A673 (cell line): ENCODE measurements around the gene PPT1. TPM values are rescaled to one million over a fixed set of nuclear protein-coding genes. Genes with fewer than 3 reads are reported as not detected.

Experiments used
- BruUV-seq: library from RNA; stranded (reverse); fragments of 400-500 nt; replicated peaks from 2 replicates; lab custom pipeline; 2021; lab: Mats Ljungman, UMichigan
- CTCF ChIA-PET: fragments of 300-600 bp; sonication (Branson Sonifier 250); formaldehyde crosslinking; loops from one replicate; lab custom pipeline; 2022; ENCODE audit warnings: antibody characterized with exemption; lab: Charles Lee
- POLR2A ChIA-PET: fragments of 300-600 bp; sonication (Branson Sonifier 250); formaldehyde crosslinking; loops from one replicate; lab custom pipeline; 2022; ENCODE audit warnings: antibody characterized with exemption; ENCODE audit not compliant: low non-redundant PET; lab: Charles Lee
- DNase-seq: peaks from one replicate; pipeline ENCODE4 v3.0.0-alpha.2; 2015; ENCODE audit warnings: low spot score
- H3K27ac ChIP-seq: fragments of 200-600 bp; sonication (generic); 2 replicates; pipeline ENCODE4 v1.5.1; 2016; ENCODE audit warnings: mixed run types, low read depth, mild to moderate bottlenecking, mixed read lengths, antibody characterized with exemption, low read length; ENCODE audit not compliant: poor library complexity, severe bottlenecking
- H3K27me3 ChIP-seq: fragments of 200-600 bp; sonication (generic); replicated peaks from 2 replicates; pipeline ENCODE4 v1.6.1; 2017; ENCODE audit warnings: mixed run types, low read depth, mild to moderate bottlenecking, mixed read lengths, antibody characterized with exemption, low read length; ENCODE audit not compliant: insufficient read depth, poor library complexity
- H3K36me3 ChIP-seq: fragments of 200-600 bp; sonication (generic); 2 replicates; pipeline ENCODE4 v1.6.1; 2016; ENCODE audit warnings: mixed run types, mild to moderate bottlenecking, mixed read lengths, antibody characterized with exemption, low read length; ENCODE audit not compliant: insufficient read depth, poor library complexity, severe bottlenecking
- H3K4me1 ChIP-seq: fragments of 200-600 bp; sonication (generic); 2 replicates; pipeline ENCODE4 v1.6.1; 2017; ENCODE audit warnings: mixed run types, mild to moderate bottlenecking, mixed read lengths, antibody characterized with exemption, low read length; ENCODE audit not compliant: insufficient read depth, poor library complexity, severe bottlenecking
- H3K4me3 ChIP-seq: fragments of 200-600 bp; sonication (generic); 2 replicates; pipeline ENCODE4 v1.5.1; 2016; ENCODE audit warnings: low read depth, mixed run types, mild to moderate bottlenecking, mixed read lengths, low read length; ENCODE audit not compliant: poor library complexity, severe bottlenecking
- H3K9me3 ChIP-seq: fragments of 200-600 bp; sonication (generic); 2 replicates; pipeline ENCODE4 v1.6.1; 2016; ENCODE audit warnings: mixed run types, low read depth, mild to moderate bottlenecking, mixed read lengths, antibody characterized with exemption, low read length; ENCODE audit not compliant: poor library complexity, severe bottlenecking
- CTCF ChIP-seq: fragments of 300-800, 200-600 bp; sonication (generic); conservative IDR thresholded peaks from 2 replicates; pipeline ENCODE4 v1.5.1; 2017; ENCODE audit warnings: low read depth, mild to moderate bottlenecking, antibody characterized with exemption, low read length, moderate library complexity, mixed read lengths
- EZH2 ChIP-seq: fragments of 200-600 bp; sonication (generic); IDR thresholded peaks from 2 replicates; pipeline ENCODE4 v1.6.1; 2017; ENCODE audit warnings: borderline replicate concordance, low read depth, mild to moderate bottlenecking, mixed read lengths, antibody characterized with exemption, low read length; ENCODE audit not compliant: poor library complexity, severe bottlenecking
- intact Hi-C: fragments of 100-400 bp; cut with micrococcal nuclease; formaldehyde crosslinking; loops from one replicate; pipeline ENCODE4 v1.10.0; 2022; ENCODE audit not compliant: unreplicated experiment
- total RNA-seq: library from RNA; stranded (reverse); gene quantifications from 2 replicates; pipeline ENCODE4 v1.2.3, GENCODE V29; 2021

The PPT1 gene
- total RNA-seq, 1 experiment from 2014 or later: 76.3 TPM

GRCh38 chr1:40024671-40025070 lies 72.4 kb downstream of the PPT1 start:
- no TSS peak for BruUV-seq
- Histone ChIP-seq H3K4me3 (no peak overlapping the region), H3K4me1 (no peaks in the 10 kb centered on the region), H3K27me3 (no peaks in the 10 kb centered on the region), H3K36me3 (no peaks in the 10 kb centered on the region), H3K9me3 (peaks cover 9% of the 10 kb centered on the region), H3K27ac (no peak overlapping the region)
- POLR2A ChIA-PET: no interaction called here
- CTCF ChIA-PET: no interaction called here
- DNase-seq: no peak
- TF ChIP-seq EZH2: no peak
- TF ChIP-seq CTCF: no peak
- intact Hi-C loops: no loop called here

GRCh38 chr1:40023379-40023944 lies 73.6 kb downstream of the PPT1 start:
- no peak overlapping the region for H3K4me3 ChIP-seq
- no TSS peak for BruUV-seq
- ChIA-PET CTCF (no interaction called here), POLR2A (no interaction called here)
- H3K36me3 ChIP-seq: no peaks in the 10 kb centered on the region
- H3K27ac ChIP-seq: no peak overlapping the region
- no peaks in the 10 kb centered on the region for H3K4me1 ChIP-seq
- DNase-seq: no peak
- H3K9me3 ChIP-seq: peaks cover 9% of the 10 kb centered on the region
- no peaks in the 10 kb centered on the region for H3K27me3 ChIP-seq
- intact Hi-C loops: no loop called here
- TF ChIP-seq EZH2 (no peak), CTCF (no peak)

Other genes with a start within 250 kb of the PPT1 start
- gene TRIT1, start 213.7 kb downstream of the PPT1 start, total RNA-seq: 39.8 and 41.2 TPM in 2 replicates
- 0.58 and 2.1 TPM in 2 replicates for gene MYCL, start 195.3 kb downstream of the PPT1 start, total RNA-seq
- 6.8 and 7.4 TPM in 2 replicates for gene MFSD2A, start 142.1 kb downstream of the PPT1 start, total RNA-seq
- 266 and 285 TPM in 2 replicates for gene CAP1, start 56.5 kb downstream of the PPT1 start, total RNA-seq
- gene RLF, start 64.1 kb upstream of the PPT1 start, total RNA-seq: 17.1 and 18.1 TPM in 2 replicates
- not detected in 2 replicates for gene TMCO2, start 150.7 kb upstream of the PPT1 start, total RNA-seq
- 57.5 and 72.1 TPM in 2 replicates for gene ZMPSTE24, start 161.0 kb upstream of the PPT1 start, total RNA-seq
- 5.2 and 5.9 TPM in 2 replicates for gene COL9A2, start 220.0 kb upstream of the PPT1 start, total RNA-seq